ENCODE measurements around the gene ZNF208.

Gene ZNF208

GRCh38 chr19:21883516-21883915, 127.2 kb downstream of the ZNF208 start:
- DNase-seq, result no peak
